Thyroid gland (tissue), 4 donors: ENCODE results near the gene FBRS. TPM values are rescaled to one million over a fixed set of nuclear protein-coding genes. Genes with fewer than 3 reads are reported as not detected.
A peak's percentile ranks its signal among the peaks of the same experiment; 100 is the strongest.
"Not testable (repeated sequence)": the region's sequence is repeated elsewhere in the genome, so short reads cannot be mapped to it uniquely, and the experiment has no call there.

Experiments used
- DNase-seq, 2 donors: peaks; one replicate each; pipeline ENCODE4 v3.0.0-alpha.2; 2019
- H3K27ac ChIP-seq, 3 donors: fragments of 200-600 bp; sonication (generic); 1 replicate in 2 of 3; 2 replicates in 1 of 3; pipeline ENCODE4 v1.5.1; 2016 to 2019; ENCODE audit warnings: mild to moderate bottlenecking in 1 of 3, moderate library complexity in 1 of 3
- H3K27me3 ChIP-seq: fragments of 200-600 bp; sonication (generic); one replicate; pipeline ENCODE4 v1.5.1; 2019
- H3K36me3 ChIP-seq, 2 donors: fragments of 200-600 bp; sonication (generic); one replicate each; pipeline ENCODE4 v1.5.1; 2016 to 2019
- H3K4me1 ChIP-seq, 2 donors: fragments of 200-600 bp; sonication (generic); one replicate each; pipeline ENCODE4 v1.5.1; 2017 to 2019
- H3K4me3 ChIP-seq, 3 donors: fragments of 200-600 bp; sonication (generic); replicated peaks in 1 of 3; 1 replicate in 2 of 3; 2 replicates in 1 of 3; pipeline ENCODE4 v1.5.1; 2016; ENCODE audit warnings: mild to moderate bottlenecking in 1 of 3
- H3K9me3 ChIP-seq: fragments of 200-600 bp; sonication (generic); one replicate; pipeline ENCODE4 v1.5.1; 2017
- POLR2A ChIP-seq, 2 donors: fragments of 450-650 bp; IDR thresholded peaks; one replicate each; pipeline ENCODE4 v1.6.1; 2017; ENCODE audit warnings: antibody characterized with exemption in 2 of 2, mild to moderate bottlenecking in 2 of 2, moderate library complexity in 1 of 2
- whole genome bisulfite sequencing, 2 donors: methylation state at CpG; one replicate each; pipeline ENCODE4 v1.1.5; 2017; 5-methylcytosine and 5-hydroxymethylcytosine counted together
- intact Hi-C: fragments of 100-400 bp; cut with DNase I; formaldehyde crosslinking; loops from one replicate; pipeline ENCODE4 v1.15.1; 2023
- total RNA-seq, 4 donors: library from RNA; depleted of rRNA; stranded (reverse); fragments of >200 nt; gene quantifications; one replicate each; pipeline ENCODE4 v1.2.3, GENCODE V29; 2016
- TF ChIP-seq, protein P1 (sequence below), 6 experiments: fragments of 200-600 bp in 3 of 6; fragments of 450-650 bp in 3 of 6; sonication (generic) in 3 of 6; IDR thresholded peaks; one replicate each; pipeline ENCODE4 v1.5.1; 2016 to 2019; ENCODE audit warnings: antibody characterized with exemption in 6 of 6, mild to moderate bottlenecking in 2 of 6, inconsistent platforms in 1 of 6, moderate library complexity in 1 of 6

The FBRS gene
- total RNA-seq, 4 donors from 2014 or later, result 35.6 to 56.8 (median 42.1) TPM

DNA sequence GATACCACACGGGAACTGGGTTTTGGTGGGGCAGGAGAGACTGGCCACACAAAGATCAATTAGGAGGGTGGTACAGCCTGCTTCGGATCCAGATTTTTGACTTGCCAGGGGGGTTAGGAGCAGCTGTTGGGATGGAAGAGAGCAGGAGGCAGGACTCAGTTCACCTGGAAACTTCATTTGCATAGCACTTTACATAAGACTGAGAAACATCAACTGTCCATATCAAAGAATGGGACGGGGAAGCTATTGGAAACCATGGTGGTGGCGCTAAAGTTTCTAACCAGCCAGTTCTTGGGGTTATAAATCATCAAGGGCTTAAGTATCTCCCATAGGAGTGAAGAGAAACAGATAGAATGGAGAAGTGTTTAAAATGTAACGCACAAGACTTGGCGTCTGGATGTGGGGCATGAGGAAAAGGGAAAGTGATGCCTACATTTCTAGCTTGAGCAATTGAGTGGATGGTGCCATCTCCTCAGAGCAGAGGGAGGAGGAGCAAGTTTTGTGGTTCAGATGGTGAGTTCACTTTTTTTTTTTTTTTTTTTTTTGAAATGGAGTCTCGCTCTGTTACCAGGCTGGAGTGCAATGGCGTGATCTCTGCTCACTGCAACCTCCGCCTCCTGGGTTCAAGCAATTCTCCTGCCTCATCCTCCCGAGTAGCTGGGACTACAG, 34.3 kb downstream of the FBRS start:
- WGBS, 2 donors, result 71 to 77% methylated on average over 10 of the region's 10 CpGs

DNA sequence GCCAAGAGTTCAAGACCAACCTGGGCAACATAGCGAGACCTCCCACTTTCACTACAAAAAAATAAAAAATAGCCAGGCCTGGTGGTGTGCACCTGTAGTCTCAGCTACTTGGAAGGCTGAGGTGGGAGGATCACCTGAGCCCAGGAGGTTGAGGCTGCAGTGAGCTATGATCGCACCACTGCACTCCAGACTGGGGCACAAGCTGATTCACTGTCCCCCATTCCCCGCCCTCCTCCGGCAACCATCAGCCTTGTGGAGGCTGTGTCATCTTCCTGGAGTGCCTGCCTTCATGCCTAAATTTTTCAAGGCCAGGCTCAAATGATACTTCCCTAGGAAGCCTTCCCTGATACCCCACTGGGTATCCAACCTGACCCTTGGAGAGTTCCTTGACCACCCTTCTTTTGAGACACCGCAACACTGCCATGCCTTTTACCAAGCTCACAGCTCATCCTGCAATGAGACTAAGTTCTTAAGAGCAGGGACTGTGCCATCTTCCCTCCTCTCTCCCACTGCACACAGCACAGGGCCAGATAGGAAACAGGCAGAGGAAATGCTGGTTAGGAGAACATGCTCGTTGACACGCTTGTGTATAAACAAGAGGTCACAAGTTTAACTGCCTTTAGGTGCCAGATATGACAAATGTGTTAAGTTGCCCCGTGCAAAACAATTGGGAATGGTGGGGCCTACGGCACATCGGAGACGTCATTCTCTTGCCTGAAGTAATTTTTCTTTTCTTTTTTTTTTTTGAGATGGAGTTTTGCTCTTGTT, 36.9 kb downstream of the FBRS start:
- TF ChIP-seq, protein P1, sequence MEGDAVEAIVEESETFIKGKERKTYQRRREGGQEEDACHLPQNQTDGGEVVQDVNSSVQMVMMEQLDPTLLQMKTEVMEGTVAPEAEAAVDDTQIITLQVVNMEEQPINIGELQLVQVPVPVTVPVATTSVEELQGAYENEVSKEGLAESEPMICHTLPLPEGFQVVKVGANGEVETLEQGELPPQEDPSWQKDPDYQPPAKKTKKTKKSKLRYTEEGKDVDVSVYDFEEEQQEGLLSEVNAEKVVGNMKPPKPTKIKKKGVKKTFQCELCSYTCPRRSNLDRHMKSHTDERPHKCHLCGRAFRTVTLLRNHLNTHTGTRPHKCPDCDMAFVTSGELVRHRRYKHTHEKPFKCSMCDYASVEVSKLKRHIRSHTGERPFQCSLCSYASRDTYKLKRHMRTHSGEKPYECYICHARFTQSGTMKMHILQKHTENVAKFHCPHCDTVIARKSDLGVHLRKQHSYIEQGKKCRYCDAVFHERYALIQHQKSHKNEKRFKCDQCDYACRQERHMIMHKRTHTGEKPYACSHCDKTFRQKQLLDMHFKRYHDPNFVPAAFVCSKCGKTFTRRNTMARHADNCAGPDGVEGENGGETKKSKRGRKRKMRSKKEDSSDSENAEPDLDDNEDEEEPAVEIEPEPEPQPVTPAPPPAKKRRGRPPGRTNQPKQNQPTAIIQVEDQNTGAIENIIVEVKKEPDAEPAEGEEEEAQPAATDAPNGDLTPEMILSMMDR (IDR thresholded peaks at IDR 0.05), result no peak
- TF ChIP-seq POLR2A (IDR thresholded peaks at IDR 0.05), result no peak
- Histone ChIP-seq H3K4me3 (no peak overlapping the region), H3K27ac (no peak overlapping the region), H3K36me3 (no peaks in the 10 kb centered on the region), H3K27me3 (no peaks in the 10 kb centered on the region), H3K4me1 (peaks cover 13 to 17% of the 10 kb centered on the region in 2 donors), H3K9me3 (no peaks in the 10 kb centered on the region)
- intact Hi-C loops, result loop anchor here (5.0 kb wide), 2 partner anchors 33 to 113 kb away; no protein-coding TSS in a partner anchor
- no peak for DNase-seq
- 80 to 82% methylated on average over 11 of the region's 11 CpGs for WGBS, 2 donors

More for the DNA sequence above, 34.3 kb downstream of the FBRS start:
- peaks cover 9 to 16% of the 10 kb centered on the region in 2 donors for H3K4me1 ChIP-seq
- H3K4me3 ChIP-seq, result no peak overlapping the region
- TF ChIP-seq, protein P1 (IDR thresholded peaks at IDR 0.05), result no peak
- TF ChIP-seq POLR2A (IDR thresholded peaks at IDR 0.05), result no peak
- no peak for DNase-seq
- no peak overlapping the region for H3K27ac ChIP-seq
- H3K36me3 ChIP-seq, result no peaks in the 10 kb centered on the region
- intact Hi-C loops, result no loop called here
- no peaks in the 10 kb centered on the region for H3K27me3 ChIP-seq
- H3K9me3 ChIP-seq, result no peaks in the 10 kb centered on the region

DNA sequence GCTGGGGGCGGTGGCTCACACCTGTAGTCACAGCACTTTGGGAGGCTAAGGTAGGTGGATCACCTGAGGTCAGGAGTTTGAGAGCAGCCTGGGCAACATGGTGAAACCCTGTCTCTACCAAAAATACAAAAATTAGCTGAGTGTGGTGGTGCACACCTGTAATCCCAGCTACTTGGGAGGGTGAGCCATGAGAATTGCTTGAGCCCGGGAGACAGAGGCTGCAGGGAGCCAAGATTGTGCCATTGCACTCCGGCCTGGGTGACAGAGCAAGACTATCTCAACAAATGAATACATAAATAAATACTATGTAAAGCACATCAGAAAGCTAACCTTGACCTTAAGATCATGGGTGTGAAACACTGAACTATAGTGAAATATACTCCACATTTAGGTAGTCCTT, 38.4 kb downstream of the FBRS start:
- not testable (repeated sequence) for H3K27me3 ChIP-seq, H3K4me3 ChIP-seq, DNase-seq, H3K9me3 ChIP-seq, H3K27ac ChIP-seq
- intact Hi-C loops, result loop anchor here (5.0 kb wide), 2 partner anchors 34 to 114 kb away; no protein-coding TSS in a partner anchor
- H3K36me3 ChIP-seq, result peaks cover 8 to 13% of the 10 kb centered on the region in 2 donors
- 94 to 99% methylated on average over 3 of the region's 3 CpGs for WGBS, 2 donors
- H3K4me1 ChIP-seq, result peaks cover 17% of the 10 kb centered on the region in 2 donors

DNA sequence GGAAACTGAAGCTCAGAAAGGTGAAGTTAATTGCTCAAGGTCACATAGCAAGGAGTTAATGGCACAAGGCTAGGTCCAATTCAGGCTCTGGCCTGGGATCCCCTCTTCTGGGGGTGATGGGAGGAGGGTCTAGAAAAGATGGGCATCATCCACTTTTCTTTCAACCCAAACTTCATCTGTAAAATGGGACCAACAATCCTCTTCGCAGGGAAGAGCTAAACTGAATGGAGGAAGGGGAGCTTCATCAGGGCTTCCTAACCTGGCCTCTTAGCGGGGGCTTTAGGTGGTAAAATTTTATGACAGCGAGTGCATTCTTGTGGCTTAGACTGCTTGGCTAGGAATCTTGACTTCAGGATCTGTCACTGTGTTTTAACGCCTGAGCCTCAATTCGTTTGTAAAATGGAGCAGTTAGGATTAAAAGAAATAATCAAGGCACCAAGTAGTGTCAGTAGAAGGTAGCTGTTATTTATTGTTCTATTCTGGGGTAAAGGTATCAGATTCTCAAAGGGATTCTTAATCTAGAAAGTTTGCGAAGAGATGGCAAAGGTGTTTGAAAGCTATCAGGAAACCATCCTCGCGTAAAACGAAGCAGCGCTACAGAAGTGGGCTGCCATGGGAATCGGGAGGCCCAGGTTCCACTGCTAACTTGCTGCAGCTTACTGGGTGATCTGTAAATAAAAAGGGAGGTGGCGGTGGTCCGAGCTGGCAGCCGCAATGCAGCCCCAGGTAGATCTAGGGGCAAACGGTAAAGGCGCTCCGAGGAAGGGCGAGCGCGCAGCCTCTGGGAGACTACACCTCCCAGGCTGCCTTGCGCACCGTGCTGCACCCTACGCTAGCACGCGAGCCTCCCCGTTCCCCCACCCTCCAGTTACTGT, 39.3 kb downstream of the FBRS start:
- Histone ChIP-seq H3K9me3 (no peaks in the 10 kb centered on the region), H3K36me3 (peaks cover 8 to 19% of the 10 kb centered on the region in 2 donors), H3K27ac (peak overlapping the region; percentile 99), H3K4me1 (peaks cover 17 to 20% of the 10 kb centered on the region in 2 donors), H3K4me3 (peak overlapping the region in 2 of 3 donors; percentile 100), H3K27me3 (no peaks in the 10 kb centered on the region)
- TF ChIP-seq, protein P1 (IDR thresholded peaks at IDR 0.05), result no peak
- TF ChIP-seq POLR2A (IDR thresholded peaks at IDR 0.05), result no peak
- 18 to 23% methylated on average over 14 to 15 of the region's 26 CpGs for WGBS, 2 donors
- no peak for DNase-seq
- intact Hi-C loops, result loop anchor here (5.0 kb wide), 2 partner anchors 35 to 115 kb away; no protein-coding TSS in a partner anchor
